Subcutaneous abdominal adipose tissue (tissue), 5 donors: ENCODE results near the gene ZNF770.
A peak's percentile ranks its signal among the peaks of the same experiment; 100 is the strongest.
"Not testable (repeated sequence)": the region's sequence is repeated elsewhere in the genome, so short reads cannot be mapped to it uniquely, and the experiment has no call there.

Experiments
- H3K27ac ChIP-seq: one replicate; pipeline ENCODE4 v1.7.0; 2013; ENCODE audit warnings: low read depth, mild to moderate bottlenecking, inconsistent platforms, low read length, moderate library complexity
- H3K27me3 ChIP-seq, 5 donors: one replicate each; pipeline ENCODE4 v1.7.0; 2013; ENCODE audit warnings: low read length in 5 of 5, inconsistent platforms in 1 of 5; ENCODE audit not compliant: control insufficient read depth in 5 of 5, insufficient read depth in 4 of 5
- H3K36me3 ChIP-seq, 5 donors: one replicate each; pipeline ENCODE4 v1.7.0; 2013; ENCODE audit warnings: low read length in 5 of 5; ENCODE audit not compliant: control insufficient read depth in 5 of 5, insufficient read depth in 5 of 5
- H3K4me1 ChIP-seq, 5 donors: one replicate each; pipeline ENCODE4 v1.7.0; 2013; ENCODE audit warnings: low read length in 5 of 5, mild to moderate bottlenecking in 3 of 5, moderate library complexity in 1 of 5; ENCODE audit not compliant: control insufficient read depth in 5 of 5, insufficient read depth in 5 of 5
- H3K4me3 ChIP-seq, 5 donors: one replicate each; pipeline ENCODE4 v1.7.0; 2013; ENCODE audit warnings: low read length in 5 of 5, low read depth in 1 of 5
- H3K9ac ChIP-seq, 5 donors: one replicate each; pipeline ENCODE4 v1.7.0; 2013; ENCODE audit warnings: low read length in 5 of 5, mild to moderate bottlenecking in 4 of 5, moderate library complexity in 3 of 5
- H3K9me3 ChIP-seq, 5 donors: one replicate each; pipeline ENCODE4 v1.7.0; 2013; ENCODE audit warnings: low read length in 5 of 5; ENCODE audit not compliant: control insufficient read depth in 5 of 5
- donor health status: healthy.
- donor health status: healthy.
- donor health status: healthy.
- donor health status: healthy.
- donor health status: healthy.

The ZNF770 gene

DNA sequence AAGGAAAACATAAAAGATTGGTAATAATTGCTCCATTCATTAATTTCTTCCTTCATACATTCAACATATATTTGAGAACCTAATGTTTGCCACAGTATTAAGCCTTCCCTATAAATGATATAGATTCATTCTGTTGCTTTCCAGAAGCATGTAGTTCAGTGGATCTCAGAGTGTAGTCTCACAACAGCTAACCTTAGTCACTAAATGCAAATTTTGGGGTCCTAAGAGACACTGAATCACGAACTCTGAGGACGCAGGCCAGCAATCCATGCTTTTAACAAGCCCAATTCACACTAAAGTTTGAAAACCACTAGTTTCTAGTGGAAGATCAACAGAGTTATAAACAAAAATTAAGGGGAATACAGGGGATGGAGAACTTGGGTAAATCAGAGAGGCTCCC, 11.3 kb downstream of the ZNF770 start:
- Histone ChIP-seq H3K36me3 (peaks cover 0 to 9% (median 5%) of the 10 kb centered on the region in 5 donors), H3K4me1 (no peaks in the 10 kb centered on the region), H3K27ac (no peak overlapping the region), H3K9ac (no peak overlapping the region), H3K9me3 (no peaks in the 10 kb centered on the region), H3K4me3 (no peak overlapping the region), H3K27me3 (no peaks in the 10 kb centered on the region)

- peaks cover 0 to 3% (median 0%) of the 10 kb centered on the region in 5 donors for H3K36me3 ChIP-seq
- H3K27me3 ChIP-seq = no peaks in the 10 kb centered on the region
- no peak overlapping the region for H3K4me3 ChIP-seq
- no peaks in the 10 kb centered on the region for H3K4me1 ChIP-seq
- no peaks in the 10 kb centered on the region for H3K9me3 ChIP-seq
- H3K9ac ChIP-seq = no peak overlapping the region
- no peak overlapping the region for H3K27ac ChIP-seq
Observed at GRCh38 chr15:34976073-34976472, 12.0 kb downstream of the ZNF770 start.

- no peaks in the 10 kb centered on the region for H3K27me3 ChIP-seq
- no peak overlapping the region for H3K9ac ChIP-seq
- H3K9me3 ChIP-seq = no peaks in the 10 kb centered on the region
- no peak overlapping the region for H3K4me3 ChIP-seq
- H3K36me3 ChIP-seq = peaks cover 0 to 3% (median 0%) of the 10 kb centered on the region in 5 donors
- H3K4me1 ChIP-seq = peaks cover 2 to 14% (median 11%) of the 10 kb centered on the region in 5 donors
- H3K27ac ChIP-seq = no peak overlapping the region
Observed at GRCh38 chr15:34973512-34973911, 14.6 kb downstream of the ZNF770 start.

GRCh38 chr15:34970098-34970643, 17.9 kb downstream of the ZNF770 start:
- Histone ChIP-seq H3K27ac (peak overlapping the region; percentile 83), H3K4me1 (peaks cover 6 to 31% (median 26%) of the 10 kb centered on the region in 5 donors), H3K4me3 (peak overlapping the region; percentile 90 to 99 (median 97)), H3K9ac (peak overlapping the region; percentile 28 to 100 (median 97))
- not testable (repeated sequence) for H3K36me3 ChIP-seq, H3K9me3 ChIP-seq, H3K27me3 ChIP-seq

DNA sequence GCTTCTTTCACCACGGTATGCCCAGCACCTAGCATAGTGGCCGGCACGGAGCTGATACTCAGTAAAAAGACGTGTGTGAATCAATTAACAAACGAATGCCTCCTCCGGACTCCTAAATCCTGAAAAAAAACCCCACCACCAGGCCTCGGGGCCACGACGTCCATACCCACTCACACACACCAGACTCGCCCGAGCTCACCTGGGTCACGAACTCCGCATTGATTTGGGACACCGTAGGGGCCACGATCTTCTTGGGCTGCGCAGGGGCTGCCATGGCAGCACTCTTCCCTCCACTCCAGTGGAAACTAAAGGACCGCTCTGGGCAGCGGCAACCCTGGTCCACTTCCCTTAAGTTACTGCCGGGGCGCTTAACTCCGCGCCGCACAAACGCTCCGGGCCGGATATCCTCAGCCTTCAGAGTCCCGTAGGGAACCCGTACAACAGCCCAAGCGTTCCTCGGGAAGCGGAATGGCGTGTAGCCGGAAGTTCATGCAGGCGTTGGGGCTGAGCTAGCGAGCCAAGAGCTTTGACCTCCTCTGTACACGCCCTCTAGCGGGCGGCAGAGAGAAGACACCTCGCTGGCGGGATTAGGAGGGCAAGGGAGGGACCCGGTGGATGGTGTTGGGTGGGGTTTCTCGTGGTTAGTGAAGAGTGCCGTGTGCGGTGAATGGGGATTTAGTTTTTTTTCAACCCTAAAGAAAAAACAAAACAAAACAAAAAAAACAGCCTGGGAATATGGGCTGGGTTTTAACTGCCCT, 18.6 kb downstream of the ZNF770 start, which contains the start of gene AQR:
TSS of gene AQR (minus strand) at position 403 of the 758 bp plus-strand sequence. CDS start at position 274, 129 bp downstream.
- Histone ChIP-seq H3K27me3 (no peaks in the 10 kb centered on the region), H3K9me3 (no peaks in the 10 kb centered on the region), H3K4me3 (peak within 1 kb of the TSS; percentile 90 to 99 (median 97)), H3K4me1 (peaks cover 6 to 31% (median 26%) of the 10 kb centered on the region in 5 donors), H3K27ac (peak within 1 kb of the TSS; percentile 83), H3K9ac (peak within 1 kb of the TSS; percentile 93 to 100 (median 97)), H3K36me3 (peaks cover 0 to 2% (median 0%) of the 10 kb centered on the region in 5 donors)

GRCh38 chr15:34964277-34964676, 23.8 kb downstream of the ZNF770 start:
- H3K4me1 ChIP-seq = peaks cover 6 to 25% (median 21%) of the 10 kb centered on the region in 5 donors
- no peaks in the 10 kb centered on the region for H3K9me3 ChIP-seq
- no peak overlapping the region for H3K4me3 ChIP-seq
- no peaks in the 10 kb centered on the region for H3K27me3 ChIP-seq
- peaks cover 3 to 21% (median 15%) of the 10 kb centered on the region in 5 donors for H3K36me3 ChIP-seq
- H3K27ac ChIP-seq = no peak overlapping the region
- no peak overlapping the region for H3K9ac ChIP-seq

- Histone ChIP-seq H3K4me1 (no peaks in the 10 kb centered on the region), H3K9ac (no peak overlapping the region), H3K9me3 (no peaks in the 10 kb centered on the region), H3K27ac (no peak overlapping the region), H3K27me3 (no peaks in the 10 kb centered on the region), H3K4me3 (no peak overlapping the region), H3K36me3 (peaks cover 12 to 30% (median 16%) of the 10 kb centered on the region in 5 donors)
Observed at GRCh38 chr15:34953851-34954250, 34.2 kb downstream of the ZNF770 start.

- Histone ChIP-seq H3K4me1 (no peaks in the 10 kb centered on the region), H3K9me3 (no peaks in the 10 kb centered on the region), H3K27me3 (no peaks in the 10 kb centered on the region), H3K9ac (no peak overlapping the region), H3K4me3 (no peak overlapping the region), H3K27ac (no peak overlapping the region), H3K36me3 (peaks cover 16 to 40% (median 21%) of the 10 kb centered on the region in 5 donors)
Observed at GRCh38 chr15:34952481-34952880, 35.6 kb downstream of the ZNF770 start.

DNA sequence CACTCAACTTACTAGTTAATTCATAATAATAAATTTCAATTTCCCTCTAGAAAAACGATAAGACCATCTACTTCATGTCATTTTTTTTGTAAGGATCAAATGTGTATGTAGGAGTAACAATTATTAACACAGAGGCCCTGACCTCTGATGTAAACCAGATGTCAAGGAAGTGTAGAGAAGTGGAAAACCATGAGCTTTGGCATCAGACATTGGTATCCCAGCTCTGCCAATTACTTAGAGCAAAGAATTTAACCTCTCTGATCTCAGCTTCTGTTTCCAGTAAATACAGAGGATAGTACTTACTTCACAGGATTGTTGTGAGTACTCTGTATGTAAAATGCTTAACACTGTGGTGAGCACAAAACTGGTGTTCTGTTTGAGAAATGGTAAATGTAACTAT, 36.1 kb downstream of the ZNF770 start:
- Histone ChIP-seq H3K27ac (no peak overlapping the region), H3K9ac (no peak overlapping the region), H3K36me3 (peaks cover 16 to 40% (median 21%) of the 10 kb centered on the region in 5 donors), H3K4me1 (no peaks in the 10 kb centered on the region), H3K4me3 (no peak overlapping the region), H3K27me3 (no peaks in the 10 kb centered on the region), H3K9me3 (no peaks in the 10 kb centered on the region)

GRCh38 chr15:34944936-34945335, 43.2 kb downstream of the ZNF770 start:
- H3K4me1 ChIP-seq = no peaks in the 10 kb centered on the region
- no peaks in the 10 kb centered on the region for H3K27me3 ChIP-seq
- H3K9me3 ChIP-seq = no peaks in the 10 kb centered on the region
- H3K27ac ChIP-seq = no peak overlapping the region
- no peak overlapping the region for H3K4me3 ChIP-seq
- H3K36me3 ChIP-seq = peaks cover 18 to 52% (median 43%) of the 10 kb centered on the region in 5 donors
- no peak overlapping the region for H3K9ac ChIP-seq
